GM19023 (cell line): Measurements from ENCODE around the gene TUT7.
A peak's percentile ranks its signal among the peaks of the same experiment; 100 is the strongest.
"Not testable (repeated sequence)": the region's sequence is repeated elsewhere in the genome, so short reads cannot be mapped to it uniquely, and the experiment has no call there.

Source experiments
- ATAC-seq: cut with Tn5 transposase; IDR thresholded peaks from one replicate; pipeline ENCODE4 v1.9.1; 2021; ENCODE audit warnings: mild to moderate bottlenecking, moderate library complexity; ENCODE audit not compliant: unreplicated experiment

The TUT7 gene

DNA sequence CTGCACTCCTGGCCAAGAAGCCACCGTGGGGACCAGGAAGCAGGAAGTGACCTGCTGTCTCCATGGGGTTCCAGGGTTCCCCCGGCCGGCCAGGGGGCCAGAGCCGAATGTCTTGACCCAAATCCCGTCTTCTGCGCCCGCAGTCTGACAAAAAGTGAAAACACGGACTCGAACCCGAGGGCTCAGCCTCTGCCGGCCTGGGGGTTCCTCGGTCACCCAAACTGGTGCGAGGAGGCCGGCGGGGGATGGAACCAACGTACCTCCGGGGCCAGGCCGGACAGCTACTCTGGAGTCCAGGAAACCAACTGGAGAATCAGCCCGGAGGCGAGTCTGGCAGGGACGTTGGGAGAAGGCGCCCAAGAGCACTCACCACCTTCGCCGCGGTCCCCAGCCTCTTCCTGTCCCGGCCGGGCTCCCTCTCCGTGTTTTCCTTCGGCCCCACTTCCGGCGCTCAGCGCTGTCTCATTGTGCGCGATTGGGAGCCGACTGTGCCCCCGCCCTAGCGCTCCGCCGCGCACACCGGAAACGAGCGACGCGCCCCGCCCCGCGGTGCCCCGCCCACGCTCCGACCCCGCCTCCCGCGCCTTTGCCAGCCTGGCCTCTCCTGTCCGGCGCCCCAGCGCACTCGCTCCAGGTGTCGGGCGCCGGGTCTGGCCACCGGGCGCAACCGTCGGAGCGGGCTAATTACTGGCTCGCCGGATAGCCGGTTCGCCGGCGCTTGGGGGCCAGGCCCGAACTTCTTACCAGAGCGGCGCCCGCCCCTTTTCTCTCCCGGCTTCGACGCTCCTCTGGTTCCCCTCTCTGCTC lies at the start of gene TUT7:
Gene TUT7 (minus strand): TSS at position 400 of the 807 bp plus-strand sequence. CDS start 1,211 bp downstream, outside the sequence.
- peak; percentile 88 for ATAC-seq

GRCh38 chr9:86402591-86402990 lies 48.4 kb upstream of the TUT7 start:
- ATAC-seq: no peak

GRCh38 chr9:86396412-86396811 lies 42.2 kb upstream of the TUT7 start:
- no peak for ATAC-seq

DNA sequence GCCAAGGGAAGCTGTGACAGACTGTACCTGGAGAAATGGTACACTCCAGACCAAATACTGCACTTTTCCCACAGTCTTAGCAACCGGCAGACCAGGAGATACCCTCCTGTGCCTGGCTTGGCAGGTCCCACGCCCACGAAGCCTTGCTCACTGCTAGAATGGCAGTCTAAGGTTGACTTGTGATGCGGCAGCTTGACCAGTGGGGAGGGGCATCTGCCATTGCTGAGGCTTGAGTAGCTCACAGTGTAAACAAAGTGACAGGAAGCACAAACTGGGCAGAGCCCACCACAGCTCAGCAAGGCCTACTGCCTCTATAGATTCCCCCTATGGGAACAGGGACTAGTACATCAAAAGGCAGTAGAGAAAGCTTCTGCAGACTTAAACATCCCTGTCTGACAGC lies 36.0 kb upstream of the TUT7 start:
- ATAC-seq: not testable (repeated sequence)

GRCh38 chr9:86389628-86390027 lies 35.4 kb upstream of the TUT7 start:
- ATAC-seq: no peak

DNA sequence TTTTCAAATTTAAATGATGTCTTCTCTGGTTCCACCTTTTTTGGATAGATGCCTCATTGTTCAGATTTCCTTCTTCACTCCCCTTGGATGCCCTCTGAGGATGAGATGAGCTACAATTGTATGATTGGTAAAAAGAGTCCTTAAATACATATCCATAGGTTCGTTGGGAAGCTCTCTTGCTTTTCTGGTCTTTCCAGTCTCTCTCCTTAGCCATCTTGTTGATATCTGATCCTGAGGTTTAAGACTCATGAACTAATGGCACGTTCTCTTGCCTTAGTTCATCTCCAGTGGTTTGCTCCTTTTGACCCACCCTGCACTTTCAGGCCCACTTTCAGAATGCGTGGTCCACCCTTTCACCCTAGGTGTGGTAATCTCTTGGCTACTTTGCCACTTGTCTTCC lies 33.2 kb upstream of the TUT7 start:
- ATAC-seq: no peak

- ATAC-seq: not testable (repeated sequence)
These were observed 28.8 kb upstream of the TUT7 start for GRCh38 chr9:86383000-86383399.

GRCh38 chr9:86376016-86376415 lies 21.8 kb upstream of the TUT7 start:
- no peak for ATAC-seq

- no peak for ATAC-seq
These were observed 15.6 kb upstream of the TUT7 start for GRCh38 chr9:86369810-86370209.

DNA sequence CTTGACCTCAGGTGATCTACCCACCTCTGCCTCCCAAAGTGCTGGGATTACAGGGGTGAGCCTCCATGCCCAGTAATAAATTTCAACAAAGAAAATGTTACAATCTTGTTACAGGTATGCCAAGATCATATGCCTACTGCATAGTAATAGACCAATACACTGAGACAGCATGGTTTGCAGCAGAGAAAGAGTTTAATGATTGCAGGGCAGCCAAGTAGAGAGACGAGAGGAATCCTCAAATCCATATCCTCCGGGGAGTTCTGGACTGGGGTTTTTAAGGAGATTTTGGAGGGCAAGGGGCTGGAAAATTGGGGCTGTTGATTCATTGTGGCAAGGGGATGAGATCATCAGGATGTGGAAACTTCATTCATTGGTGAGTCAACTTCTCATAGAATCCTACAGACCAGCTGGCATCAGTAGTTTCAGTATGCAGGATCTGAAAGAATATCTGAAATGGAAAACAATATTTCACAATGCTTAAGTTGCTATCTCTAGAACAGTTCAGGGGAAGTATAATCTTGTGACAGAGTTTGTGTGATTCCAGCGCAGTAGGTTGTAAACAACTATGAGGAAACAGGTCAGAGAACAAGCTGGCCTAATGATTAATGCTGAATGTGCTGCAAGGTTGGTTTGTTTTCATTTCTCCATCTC lies 14.8 kb upstream of the TUT7 start:
- no peak for ATAC-seq

DNA sequence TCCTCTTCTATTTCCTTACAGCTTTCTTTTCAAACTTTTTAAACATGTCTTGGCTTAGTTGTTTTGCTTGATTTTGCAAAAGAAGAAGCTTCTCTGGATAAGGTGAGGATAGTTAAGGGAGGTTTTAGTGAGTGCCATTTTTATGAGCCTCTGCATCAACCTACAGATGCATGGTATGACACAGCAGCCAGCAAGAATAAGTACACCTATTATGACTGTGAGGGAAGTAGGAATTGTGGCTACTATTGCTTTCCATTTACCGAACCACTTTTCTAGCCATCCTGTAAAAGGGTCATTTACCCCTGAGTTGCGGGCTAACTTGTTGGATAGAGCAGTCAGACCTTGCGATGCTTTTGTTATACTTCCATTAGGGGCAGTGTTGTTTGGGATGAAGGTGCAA lies 7.0 kb upstream of the TUT7 start:
- no peak for ATAC-seq

DNA sequence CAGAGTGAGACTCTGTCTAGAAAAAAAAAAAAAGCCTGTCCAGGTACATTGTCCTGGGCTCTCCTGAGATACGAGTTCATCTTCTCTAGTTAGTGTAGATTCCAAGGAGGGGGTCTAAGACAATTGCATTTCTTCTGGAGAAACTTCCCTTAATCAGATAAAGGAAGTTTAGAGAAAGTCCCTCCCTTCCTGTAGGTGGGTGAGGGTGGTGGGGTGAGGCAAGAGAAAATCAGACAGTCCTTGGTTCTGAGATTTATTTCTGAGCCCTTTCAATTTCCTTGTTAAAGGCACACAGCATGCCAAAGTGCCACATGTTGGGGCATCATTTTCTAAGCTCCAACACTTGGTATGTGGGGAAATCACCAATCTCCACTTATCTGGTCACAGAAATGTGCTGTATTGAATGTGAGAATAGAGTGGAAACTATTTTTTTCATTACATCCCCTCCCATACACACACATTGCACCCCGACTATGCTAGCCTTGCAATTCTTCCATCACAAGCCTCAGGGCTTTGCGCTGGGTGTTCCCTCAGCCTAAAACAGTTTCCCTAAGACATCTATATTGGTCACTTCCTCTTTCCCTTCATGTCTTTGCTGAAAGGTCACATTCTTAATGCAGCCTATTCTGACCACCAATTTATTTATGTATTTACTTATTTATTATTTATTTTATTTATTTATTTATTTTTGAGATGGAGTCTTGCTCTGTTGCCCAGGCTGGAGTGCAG lies 5.1 kb upstream of the TUT7 start:
- ATAC-seq: no peak

GRCh38 chr9:86356871-86357866 lies 3.0 kb upstream of the TUT7 start:
- no peak for ATAC-seq

- no peak for ATAC-seq
These were observed 1.6 kb upstream of the TUT7 start for GRCh38 chr9:86355814-86356213.

DNA sequence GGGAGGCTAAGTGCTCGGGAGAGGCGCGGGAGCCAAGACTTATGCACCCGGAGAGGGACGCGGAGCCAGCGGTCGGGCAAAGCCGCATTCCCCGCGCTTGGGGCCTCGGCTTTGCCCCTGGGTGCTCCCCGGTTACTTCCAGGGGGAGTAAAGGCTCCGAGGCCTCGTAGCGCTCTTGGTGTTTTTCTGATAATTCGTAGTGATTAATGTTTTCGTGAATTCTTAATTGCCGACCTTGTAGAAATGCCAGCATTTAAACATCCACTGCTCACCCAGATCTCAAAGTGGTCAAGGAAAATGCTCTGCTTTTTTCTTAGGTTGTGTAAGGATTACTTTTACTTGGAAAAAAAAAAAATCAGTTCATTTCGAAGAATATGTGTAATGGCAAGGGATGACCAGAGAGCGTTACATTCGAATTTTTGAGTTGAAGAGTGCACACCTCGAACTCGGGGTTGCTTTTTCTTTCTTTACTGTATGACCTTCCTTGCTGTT lies 654 bp upstream of the TUT7 start:
- no peak for ATAC-seq

GRCh38 chr9:86353655-86354010 lies 577 bp downstream of the TUT7 start:
- no peak for ATAC-seq

DNA sequence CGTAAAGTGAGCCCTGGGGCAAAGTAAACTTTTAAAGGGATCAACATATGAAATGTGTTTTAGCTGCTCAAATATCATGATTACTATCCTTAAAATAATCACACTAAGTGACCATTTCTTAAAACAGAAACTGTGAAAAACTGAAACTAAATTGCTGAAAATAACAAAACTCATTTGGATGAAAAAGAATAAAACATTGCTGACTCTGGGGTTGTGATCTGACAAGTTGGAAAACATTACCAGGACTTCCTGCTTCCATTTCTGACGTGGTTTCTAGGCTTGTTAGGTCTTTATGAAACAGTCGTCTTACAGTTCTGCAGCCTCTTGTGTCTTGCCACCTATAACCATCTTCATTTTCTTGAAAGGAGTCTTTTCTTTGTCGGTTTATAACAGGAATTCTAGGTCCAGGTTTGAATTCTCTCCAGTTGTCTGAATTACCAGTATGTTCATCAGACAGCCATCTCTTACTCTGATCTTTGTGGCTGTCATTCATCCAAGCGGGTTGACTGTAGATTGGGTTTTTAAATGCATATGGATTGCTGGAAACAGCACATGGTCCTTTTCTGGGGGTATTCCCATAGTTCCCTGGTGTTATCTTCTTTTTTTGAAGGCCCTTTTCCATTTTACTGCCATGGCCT lies 1.7 kb downstream of the TUT7 start:
- no peak for ATAC-seq

DNA sequence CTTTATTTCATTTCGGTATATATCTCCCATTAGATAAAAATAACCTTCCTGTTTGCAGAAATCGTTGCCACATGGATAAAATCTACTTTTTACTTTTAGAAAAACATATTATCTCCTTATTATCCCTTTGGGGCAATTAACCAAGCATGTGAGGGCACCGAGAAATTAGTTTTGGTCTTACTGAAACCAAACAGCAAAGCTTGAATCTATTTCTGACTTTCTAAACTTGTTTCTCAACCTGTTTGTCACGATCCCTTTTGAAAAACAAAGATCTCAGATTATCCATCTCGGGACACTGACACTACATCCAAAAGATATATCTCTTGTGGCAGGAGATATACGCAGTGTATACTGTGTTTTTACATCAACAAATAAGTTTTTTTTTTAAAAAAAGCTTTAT lies 2.3 kb downstream of the TUT7 start:
- no peak for ATAC-seq

GRCh38 chr9:86350006-86350760 lies 4.0 kb downstream of the TUT7 start:
- ATAC-seq: no peak
